Lower lobe of right lung (tissue), 2 donors: ENCODE results near the gene FAM124A. TPM values are rescaled to one million over a fixed set of nuclear protein-coding genes. Genes with fewer than 3 reads are reported as not detected.
"Not testable (repeated sequence)": the region's sequence is repeated elsewhere in the genome, so short reads cannot be mapped to it uniquely, and the experiment has no call there.

Source experiments
- ATAC-seq, 2 donors: fragments of 200-7000 bp; cut with Tn5 transposase; one replicate each; pipeline ENCODE4 v1.9.1; 2020 to 2022; ENCODE audit warnings: mild to moderate bottlenecking in 2 of 2, moderate library complexity in 2 of 2
- DNase-seq: peaks from one replicate; pipeline ENCODE4 v3.0.0-alpha.2; 2020
- H3K27ac ChIP-seq: fragments of 200-600 bp; one replicate; pipeline ENCODE4 v1.8.0; 2022
- H3K27me3 ChIP-seq: fragments of 200-600 bp; one replicate; pipeline ENCODE4 v1.8.0; 2022; ENCODE audit warnings: low read depth
- H3K36me3 ChIP-seq: fragments of 200-600 bp; one replicate; pipeline ENCODE4 v1.8.0; 2022; ENCODE audit warnings: mild to moderate bottlenecking
- H3K4me1 ChIP-seq: fragments of 200-600 bp; one replicate; pipeline ENCODE4 v1.8.0; 2022
- H3K4me3 ChIP-seq: fragments of 200-600 bp; one replicate; pipeline ENCODE4 v1.8.0; 2022; ENCODE audit warnings: mild to moderate bottlenecking
- H3K9me3 ChIP-seq: fragments of 200-600 bp; one replicate; pipeline ENCODE4 v1.8.0; 2022
- intact Hi-C: fragments of 100-400 bp; cut with DNase I; formaldehyde crosslinking; loops from one replicate; pipeline ENCODE4 v1.11.0; 2022
- total RNA-seq: library from RNA; stranded (reverse); fragmentation: NEBNext Ultra II Directional; extraction: Animal tissue kit (Norgen Biotek cat#: 25700); gene quantifications from one replicate; pipeline ENCODE4 v1.2.1, GENCODE V29; 2021
- TF ChIP-seq, protein P1 (sequence below): fragments of 200-600 bp; IDR thresholded peaks from one replicate; pipeline ENCODE4 v1.8.0; 2022; ENCODE audit warnings: antibody characterized with exemption, mild to moderate bottlenecking
- donor health status: DM: no; HTN: yes; CAD: no; lungs with severe emphysema.

Gene FAM124A
- total RNA-seq, 1 donor from 2014 or later = 4.1 TPM

DNA sequence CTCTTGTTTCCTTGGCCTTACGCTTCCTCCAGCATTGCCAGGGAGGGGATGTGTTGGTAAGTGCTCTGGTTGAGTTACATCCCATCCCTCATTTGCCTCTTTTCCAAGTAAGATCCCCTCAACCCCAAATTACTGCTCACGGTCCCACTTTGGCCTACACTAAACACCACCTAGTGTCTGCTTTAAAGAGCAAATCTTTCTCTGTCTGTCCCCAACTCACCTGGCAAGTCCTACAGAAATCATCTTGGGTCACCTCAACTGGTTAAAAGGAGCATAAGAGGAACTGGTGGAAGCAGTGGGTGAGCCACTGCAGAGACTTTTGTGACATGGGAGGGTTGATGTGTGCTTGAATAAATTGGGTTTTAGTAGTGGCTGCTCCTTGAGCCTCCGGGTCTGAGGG, 62.1 kb downstream of the FAM124A start:
- TF ChIP-seq, protein P1, sequence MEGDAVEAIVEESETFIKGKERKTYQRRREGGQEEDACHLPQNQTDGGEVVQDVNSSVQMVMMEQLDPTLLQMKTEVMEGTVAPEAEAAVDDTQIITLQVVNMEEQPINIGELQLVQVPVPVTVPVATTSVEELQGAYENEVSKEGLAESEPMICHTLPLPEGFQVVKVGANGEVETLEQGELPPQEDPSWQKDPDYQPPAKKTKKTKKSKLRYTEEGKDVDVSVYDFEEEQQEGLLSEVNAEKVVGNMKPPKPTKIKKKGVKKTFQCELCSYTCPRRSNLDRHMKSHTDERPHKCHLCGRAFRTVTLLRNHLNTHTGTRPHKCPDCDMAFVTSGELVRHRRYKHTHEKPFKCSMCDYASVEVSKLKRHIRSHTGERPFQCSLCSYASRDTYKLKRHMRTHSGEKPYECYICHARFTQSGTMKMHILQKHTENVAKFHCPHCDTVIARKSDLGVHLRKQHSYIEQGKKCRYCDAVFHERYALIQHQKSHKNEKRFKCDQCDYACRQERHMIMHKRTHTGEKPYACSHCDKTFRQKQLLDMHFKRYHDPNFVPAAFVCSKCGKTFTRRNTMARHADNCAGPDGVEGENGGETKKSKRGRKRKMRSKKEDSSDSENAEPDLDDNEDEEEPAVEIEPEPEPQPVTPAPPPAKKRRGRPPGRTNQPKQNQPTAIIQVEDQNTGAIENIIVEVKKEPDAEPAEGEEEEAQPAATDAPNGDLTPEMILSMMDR = no peak
- Histone ChIP-seq H3K36me3 (no peaks in the 10 kb centered on the region), H3K4me3 (no peak overlapping the region), H3K9me3 (no peaks in the 10 kb centered on the region), H3K4me1 (no peaks in the 10 kb centered on the region), H3K27ac (no peak overlapping the region), H3K27me3 (no peaks in the 10 kb centered on the region)
- ATAC-seq (no peak), DNase-seq (no peak)
- intact Hi-C loops = loop anchor here (10.0 kb wide), 1 partner anchor 160 kb away; no protein-coding TSS in a partner anchor

DNA sequence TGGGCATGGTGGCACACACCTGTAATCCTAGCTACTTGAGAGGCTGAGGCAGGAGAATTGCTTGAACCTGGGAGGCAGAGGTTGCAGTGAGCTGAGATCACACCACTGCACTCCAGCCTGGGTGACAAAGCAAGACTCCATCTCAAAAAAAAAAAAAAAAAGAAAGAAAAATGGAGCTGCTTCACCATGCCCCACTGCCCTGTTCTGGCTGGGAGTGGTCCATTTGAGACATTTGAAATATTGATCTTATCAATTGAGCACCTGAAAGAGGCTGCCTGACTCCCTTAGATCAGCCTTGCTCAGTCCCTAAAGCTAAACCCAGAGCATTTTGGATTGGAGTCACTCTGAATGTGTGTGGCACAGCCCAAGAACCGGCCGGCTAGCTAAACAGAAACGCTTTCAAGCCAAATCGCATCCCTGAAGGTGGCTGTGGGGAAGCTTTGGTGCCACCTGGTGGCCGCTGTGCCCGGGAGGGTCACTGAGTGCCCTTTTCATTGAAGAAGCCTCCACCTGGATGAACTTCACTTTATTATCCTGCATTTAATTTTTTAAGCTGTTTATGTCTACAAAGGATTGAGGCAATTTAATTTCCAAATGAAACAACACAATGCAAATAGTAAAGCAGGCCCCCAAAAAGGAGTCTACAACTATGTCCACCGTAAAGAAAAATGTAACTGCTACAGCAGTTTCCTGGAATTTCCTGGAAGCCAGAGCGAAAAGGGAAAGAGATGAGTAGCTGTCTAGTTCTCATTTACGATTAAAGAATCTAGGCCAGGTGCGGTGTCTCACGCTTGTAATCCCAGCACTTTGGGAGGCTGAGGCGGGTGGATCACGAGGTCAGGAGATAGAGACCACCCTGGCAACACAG, 64.2 kb downstream of the FAM124A start:
- Histone ChIP-seq H3K27me3 (no peaks in the 10 kb centered on the region), H3K9me3 (no peaks in the 10 kb centered on the region), H3K27ac (no peak overlapping the region), H3K36me3 (no peaks in the 10 kb centered on the region), H3K4me1 (no peaks in the 10 kb centered on the region), H3K4me3 (no peak overlapping the region)
- DNase-seq (peak; percentile 77), ATAC-seq (peak; percentile 82 to 93)
- intact Hi-C loops = loop anchor here (10.0 kb wide), 1 partner anchor 162 kb away; no protein-coding TSS in a partner anchor
- TF ChIP-seq, protein P1 = peak; percentile 98

DNA sequence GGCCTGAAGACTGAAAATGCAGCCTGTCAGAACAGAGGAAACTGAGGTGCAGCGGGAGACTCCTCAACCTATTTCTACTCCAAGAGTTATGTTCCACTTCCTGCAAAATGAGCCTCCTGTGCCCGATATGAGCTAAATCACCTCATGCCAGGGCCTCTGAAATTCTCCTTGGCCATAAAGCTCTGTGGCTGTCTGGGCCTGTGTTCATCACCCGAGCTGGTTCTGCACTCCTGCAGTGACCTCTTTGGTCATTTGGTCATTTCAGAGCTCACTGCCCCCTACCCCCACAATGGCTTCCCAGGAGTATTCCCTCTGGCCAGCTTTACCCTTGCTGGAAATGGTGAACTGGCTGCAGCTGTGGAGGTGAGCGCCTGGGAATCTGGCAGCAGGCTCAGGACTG, 65.6 kb downstream of the FAM124A start:
- ATAC-seq = no peak
- no peaks in the 10 kb centered on the region for H3K9me3 ChIP-seq
- no peak for DNase-seq
- H3K36me3 ChIP-seq = no peaks in the 10 kb centered on the region
- no peaks in the 10 kb centered on the region for H3K4me1 ChIP-seq
- no peaks in the 10 kb centered on the region for H3K27me3 ChIP-seq
- intact Hi-C loops = loop anchor here (10.0 kb wide), 1 partner anchor 163 kb away; no protein-coding TSS in a partner anchor
- H3K27ac ChIP-seq = no peak overlapping the region
- no peak overlapping the region for H3K4me3 ChIP-seq
- TF ChIP-seq, protein P1 = no peak

DNA sequence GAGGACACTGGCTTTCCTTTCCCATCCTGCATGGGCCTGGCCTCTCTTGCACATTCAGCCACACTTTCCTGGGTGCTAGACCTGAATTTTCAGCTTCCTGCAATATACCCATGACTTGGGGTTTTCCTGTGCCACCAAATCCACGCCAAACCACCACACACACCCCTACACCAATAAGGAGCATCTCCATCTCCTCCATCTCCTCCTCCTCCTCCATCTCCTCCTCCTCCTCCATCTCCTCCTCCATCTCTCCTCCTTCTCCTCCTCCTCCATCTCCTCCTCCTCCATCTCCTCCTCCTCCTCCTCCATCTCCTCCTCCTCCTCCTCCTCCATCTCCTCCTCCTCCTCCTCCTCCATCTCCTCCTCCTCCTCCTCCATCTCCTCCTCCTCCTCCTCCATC, 66.1 kb downstream of the FAM124A start:
- ATAC-seq, H3K4me3 ChIP-seq, H3K27ac ChIP-seq, H3K36me3 ChIP-seq, H3K9me3 ChIP-seq, DNase-seq, H3K4me1 ChIP-seq, H3K27me3 ChIP-seq: not testable (repeated sequence)
- intact Hi-C loops = loop anchor here (10.0 kb wide), 1 partner anchor 163 kb away; no protein-coding TSS in a partner anchor

DNA sequence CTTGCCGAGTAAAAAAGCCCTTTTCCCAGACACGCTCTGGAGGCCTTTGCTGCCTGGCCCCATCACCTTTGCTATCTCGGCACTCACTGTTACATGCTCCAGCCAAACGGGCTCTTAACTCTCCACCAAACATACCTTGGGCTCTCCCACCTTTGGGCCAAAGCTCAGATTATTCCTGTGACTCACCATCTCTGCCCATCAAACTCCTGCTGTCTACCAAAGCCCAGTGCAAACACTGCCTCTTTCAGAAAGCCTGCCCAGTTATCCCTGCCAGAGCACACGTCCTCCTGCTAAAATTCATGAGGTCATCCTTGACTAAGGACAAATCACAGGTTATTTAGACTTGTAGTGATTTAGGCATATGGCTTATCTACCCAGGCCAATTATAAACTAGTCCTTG, 69.1 kb downstream of the FAM124A start:
- H3K27me3 ChIP-seq = no peaks in the 10 kb centered on the region
- ATAC-seq (no peak), DNase-seq (no peak)
- H3K27ac ChIP-seq = no peak overlapping the region
- H3K4me1 ChIP-seq = no peaks in the 10 kb centered on the region
- no peak overlapping the region for H3K4me3 ChIP-seq
- TF ChIP-seq, protein P1 = no peak
- no peaks in the 10 kb centered on the region for H3K9me3 ChIP-seq
- intact Hi-C loops = no loop called here
- H3K36me3 ChIP-seq = no peaks in the 10 kb centered on the region

DNA sequence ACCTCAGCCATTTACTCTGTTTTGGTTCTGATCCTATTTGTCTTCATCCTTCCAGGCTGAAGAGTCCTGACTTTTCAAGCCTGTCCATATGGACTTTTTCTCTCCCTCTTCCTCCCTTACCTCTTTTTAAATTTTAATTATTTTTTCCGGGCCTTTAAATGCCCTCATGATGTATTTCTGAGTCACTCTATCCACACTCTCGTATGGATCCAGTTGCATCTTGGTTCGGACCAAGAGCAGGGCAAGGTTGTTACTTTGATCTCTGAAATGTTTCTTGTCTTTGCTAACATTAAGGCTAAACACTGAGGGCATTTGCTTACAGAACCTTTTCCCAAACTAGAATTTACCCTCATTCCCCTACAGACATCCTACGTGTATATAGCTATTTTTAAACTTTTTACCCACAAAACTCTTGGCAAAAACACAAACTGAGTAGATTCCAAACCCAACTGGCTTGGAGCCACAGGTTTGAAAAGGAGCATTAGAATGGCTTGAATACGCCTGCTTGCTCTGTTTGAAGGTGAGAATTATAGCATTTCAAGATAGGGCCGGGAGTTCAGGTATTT, 69.9 kb downstream of the FAM124A start:
- TF ChIP-seq, protein P1 = no peak
- Histone ChIP-seq H3K4me3 (no peak overlapping the region), H3K4me1 (no peaks in the 10 kb centered on the region), H3K27ac (no peak overlapping the region), H3K27me3 (no peaks in the 10 kb centered on the region), H3K36me3 (no peaks in the 10 kb centered on the region), H3K9me3 (no peaks in the 10 kb centered on the region)
- ATAC-seq (no peak), DNase-seq (no peak)
- intact Hi-C loops = no loop called here
